ENCODE data around the gene ZNF622. TPM values are rescaled to one million over a fixed set of nuclear protein-coding genes. Genes with fewer than 3 reads are reported as not detected.

ZNF622 gene
- total and polyA plus RNA-seq, 8 donors = 19.3 to 52.1 (median 26.5) TPM

DNA sequence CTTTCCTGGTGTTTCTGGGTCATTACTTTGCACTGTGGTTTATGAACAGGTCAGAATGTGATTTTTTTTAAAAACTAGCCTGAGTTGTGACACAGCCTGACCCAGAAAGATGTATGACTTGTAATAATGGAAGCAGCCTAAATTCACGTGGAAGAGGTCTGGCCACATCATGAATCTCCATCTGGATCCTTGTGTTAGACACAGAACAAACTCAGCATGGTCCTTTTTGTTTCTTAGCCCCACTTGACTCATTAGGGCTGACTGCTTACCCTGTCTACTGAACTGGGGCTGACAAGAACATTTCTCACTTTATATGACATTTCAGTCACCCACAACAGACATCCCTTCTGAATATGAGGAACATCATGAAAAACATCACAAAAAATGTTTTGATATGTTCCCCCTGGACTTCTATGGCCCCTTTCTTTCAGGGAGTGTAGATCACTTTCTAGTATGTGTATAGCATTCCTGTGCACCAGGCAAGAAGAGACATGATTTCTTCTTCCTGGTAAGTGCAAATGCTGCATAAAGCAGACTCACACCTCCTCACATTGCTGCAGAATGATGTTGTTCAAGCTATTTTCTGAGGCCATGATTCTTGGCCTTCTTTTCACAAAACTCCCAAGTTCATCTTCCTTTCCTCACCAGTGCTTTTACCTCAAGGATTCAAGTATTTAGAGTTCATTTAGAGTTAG is 52.3 kb downstream of the ZNF622 start:
- TF ChIP-seq CTCF (IDR thresholded peaks at IDR 0.05) = no peak
- H3K27ac ChIP-seq = no peak overlapping the region
- ATAC-seq (no peak), DNase-seq (no peak), FAIRE-seq (no peak)
- H3K4me1 ChIP-seq = peaks cover 10 to 23% (median 20%) of the 10 kb centered on the region in 3 donors
- H3K36me3 ChIP-seq = no peaks in the 10 kb centered on the region
- H3K27me3 ChIP-seq = no peaks in the 10 kb centered on the region
- 79 to 85% methylated on average over 1 of the region's 1 CpG for WGBS, 2 donors
- intact Hi-C loops (cut with DNase I) = no loop called here
- no peak overlapping the region for H3K4me3 ChIP-seq
- no peaks in the 10 kb centered on the region for H3K9me3 ChIP-seq

DNA sequence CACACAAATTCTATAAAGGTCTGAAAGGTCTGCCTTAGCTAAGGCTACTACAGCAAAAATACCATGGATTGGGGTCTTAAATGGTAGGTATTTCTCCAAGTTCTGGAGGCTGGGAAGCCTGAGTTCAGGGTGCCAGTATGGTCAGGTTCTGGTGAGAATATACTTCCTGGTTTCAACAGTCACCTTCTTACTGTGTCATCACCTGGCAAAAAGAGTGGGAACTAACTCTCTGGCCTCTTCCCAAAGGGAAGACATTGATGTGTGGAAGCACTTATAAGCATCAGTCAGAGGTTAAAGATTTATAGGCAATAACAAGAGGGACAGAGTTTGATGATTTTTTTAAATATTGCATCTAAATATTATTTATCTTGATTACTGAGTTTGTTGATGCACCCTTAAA is 53.0 kb downstream of the ZNF622 start:
- no peak for TF ChIP-seq CTCF (IDR thresholded peaks at IDR 0.05)
- FAIRE-seq = no peak
- Histone ChIP-seq H3K9me3 (no peaks in the 10 kb centered on the region), H3K27me3 (no peaks in the 10 kb centered on the region), H3K4me3 (no peak overlapping the region), H3K36me3 (no peaks in the 10 kb centered on the region), H3K27ac (no peak overlapping the region), H3K4me1 (peaks cover 10 to 17% (median 14%) of the 10 kb centered on the region in 3 donors)
- DNase-seq = no peak
- no peak for ATAC-seq
- intact Hi-C loops (cut with DNase I) = no loop called here

DNA sequence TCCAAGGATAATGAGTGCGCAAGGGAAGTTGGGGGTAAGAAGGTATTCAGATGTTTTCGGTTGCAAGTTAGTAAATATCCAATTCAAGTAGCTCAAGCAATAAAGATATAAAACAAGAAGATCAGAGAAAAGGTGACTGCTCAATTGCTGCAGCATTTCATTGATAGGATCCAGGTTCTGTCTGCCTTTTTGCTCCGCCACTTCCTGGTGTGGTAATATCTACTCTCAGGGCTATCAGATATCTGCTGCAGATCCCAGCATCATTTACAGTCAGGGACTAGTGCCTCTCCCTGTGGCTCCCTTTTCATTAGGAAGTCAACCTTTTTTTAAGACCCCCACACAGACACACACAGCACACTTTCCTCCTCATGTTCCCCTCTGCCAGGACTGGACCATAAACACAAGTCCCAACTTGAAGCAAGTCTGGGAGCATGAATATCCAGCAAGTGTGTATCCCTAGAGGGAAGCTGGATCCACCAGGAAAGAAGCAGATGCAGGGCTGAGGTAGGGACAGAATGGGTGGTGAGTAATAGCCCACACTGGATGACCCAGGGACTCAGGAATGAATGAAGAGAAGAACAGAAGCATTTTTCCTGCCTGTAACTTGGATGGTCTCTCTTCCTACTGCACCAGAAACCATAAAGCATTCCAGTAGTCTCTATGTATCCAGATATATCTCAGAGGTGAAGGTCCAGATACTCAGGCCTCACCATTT is 53.7 kb downstream of the ZNF622 start:
- no peak for FAIRE-seq
- intact Hi-C loops (cut with DNase I) = no loop called here

GRCh38 chr5:16411235-16411634 is 54.4 kb downstream of the ZNF622 start:
- intact Hi-C loops (cut with DNase I) = no loop called here
- peaks cover 4 to 10% (median 8%) of the 10 kb centered on the region in 3 donors for H3K4me1 ChIP-seq
- 88 to 92% methylated on average over 9 of the region's 9 CpGs for WGBS, 2 donors
- H3K36me3 ChIP-seq = no peaks in the 10 kb centered on the region
- H3K9me3 ChIP-seq = no peaks in the 10 kb centered on the region
- TF ChIP-seq CTCF (IDR thresholded peaks at IDR 0.05) = no peak
- no peak overlapping the region for H3K4me3 ChIP-seq
- no peak overlapping the region for H3K27ac ChIP-seq
- ATAC-seq (no peak), DNase-seq (no peak), FAIRE-seq (no peak)
- H3K27me3 ChIP-seq = no peaks in the 10 kb centered on the region

More for the DNA sequence above, 53.7 kb downstream of the ZNF622 start:
- TF ChIP-seq CTCF (IDR thresholded peaks at IDR 0.05) = no peak
- Histone ChIP-seq H3K9me3 (no peaks in the 10 kb centered on the region), H3K4me3 (no peak overlapping the region), H3K27ac (no peak overlapping the region), H3K36me3 (no peaks in the 10 kb centered on the region), H3K27me3 (no peaks in the 10 kb centered on the region), H3K4me1 (peaks cover 4 to 11% (median 10%) of the 10 kb centered on the region in 3 donors)
- DNase-seq (no peak), ATAC-seq (peak in 1 of 4 donors; percentile 33)
- WGBS, 2 donors = 79 to 95% methylated on average over 3 of the region's 3 CpGs

- Histone ChIP-seq H3K9me3 (no peaks in the 10 kb centered on the region), H3K27ac (no peak overlapping the region), H3K36me3 (no peaks in the 10 kb centered on the region), H3K4me1 (peaks cover 4 to 10% (median 8%) of the 10 kb centered on the region in 3 donors), H3K4me3 (no peak overlapping the region), H3K27me3 (no peaks in the 10 kb centered on the region)
- DNase-seq (peak in 1 of 6 donors; percentile 6), FAIRE-seq (no peak), ATAC-seq (peak in 3 of 4 donors; percentile 71 to 76 (median 71))
- TF ChIP-seq CTCF (IDR thresholded peaks at IDR 0.05) = no peak
- WGBS, 2 donors = 14 to 19% methylated on average over 2 of the region's 2 CpGs
- intact Hi-C loops (cut with DNase I) = no loop called here
These were observed 55.3 kb downstream of the ZNF622 start for GRCh38 chr5:16410338-16410737.
